AG09309 (cell line): ENCODE data around the gene ERLIN1.

Experiments
- DNase-seq: peaks from one replicate; pipeline ENCODE4 v3.0.0-alpha.2; 2010; ENCODE audit warnings: low read depth
- H3K4me3 ChIP-seq: 2 replicates; pipeline ENCODE4 v1.5.1; 2011; ENCODE audit warnings: mild to moderate bottlenecking, low read depth, low read length, moderate library complexity; ENCODE audit not compliant: control insufficient read depth
- TF ChIP-seq, protein P1 (sequence below): IDR thresholded peaks from 2 replicates; pipeline ENCODE4 v1.5.1; 2011; ENCODE audit warnings: mild to moderate bottlenecking, low read depth, low read length, inconsistent platforms; ENCODE audit not compliant: insufficient read depth, control insufficient read depth; ENCODE audit errors: missing control alignments

The ERLIN1 gene

DNA sequence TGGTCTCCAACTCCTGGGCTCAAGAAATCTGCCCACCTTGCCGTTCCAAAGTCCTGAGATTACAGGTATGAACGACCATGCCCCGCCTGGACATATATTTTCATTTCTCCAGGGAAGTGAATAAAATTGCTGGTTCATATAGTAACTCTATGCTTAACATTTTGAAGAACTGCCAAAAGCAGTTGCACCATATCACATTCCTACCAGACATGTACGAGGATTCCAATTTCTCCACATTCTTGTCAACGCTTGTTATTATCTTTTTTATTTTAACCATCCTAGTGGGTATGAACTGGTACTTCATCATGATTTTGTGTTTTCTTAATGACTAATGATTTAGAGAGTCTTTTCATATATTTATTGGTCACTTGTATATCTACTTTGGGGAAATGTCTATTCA, 82.2 kb downstream of the ERLIN1 start:
- TF ChIP-seq, protein P1, sequence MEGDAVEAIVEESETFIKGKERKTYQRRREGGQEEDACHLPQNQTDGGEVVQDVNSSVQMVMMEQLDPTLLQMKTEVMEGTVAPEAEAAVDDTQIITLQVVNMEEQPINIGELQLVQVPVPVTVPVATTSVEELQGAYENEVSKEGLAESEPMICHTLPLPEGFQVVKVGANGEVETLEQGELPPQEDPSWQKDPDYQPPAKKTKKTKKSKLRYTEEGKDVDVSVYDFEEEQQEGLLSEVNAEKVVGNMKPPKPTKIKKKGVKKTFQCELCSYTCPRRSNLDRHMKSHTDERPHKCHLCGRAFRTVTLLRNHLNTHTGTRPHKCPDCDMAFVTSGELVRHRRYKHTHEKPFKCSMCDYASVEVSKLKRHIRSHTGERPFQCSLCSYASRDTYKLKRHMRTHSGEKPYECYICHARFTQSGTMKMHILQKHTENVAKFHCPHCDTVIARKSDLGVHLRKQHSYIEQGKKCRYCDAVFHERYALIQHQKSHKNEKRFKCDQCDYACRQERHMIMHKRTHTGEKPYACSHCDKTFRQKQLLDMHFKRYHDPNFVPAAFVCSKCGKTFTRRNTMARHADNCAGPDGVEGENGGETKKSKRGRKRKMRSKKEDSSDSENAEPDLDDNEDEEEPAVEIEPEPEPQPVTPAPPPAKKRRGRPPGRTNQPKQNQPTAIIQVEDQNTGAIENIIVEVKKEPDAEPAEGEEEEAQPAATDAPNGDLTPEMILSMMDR, result no peak
- H3K4me3 ChIP-seq, result no peak overlapping the region
- DNase-seq, result no peak

DNA sequence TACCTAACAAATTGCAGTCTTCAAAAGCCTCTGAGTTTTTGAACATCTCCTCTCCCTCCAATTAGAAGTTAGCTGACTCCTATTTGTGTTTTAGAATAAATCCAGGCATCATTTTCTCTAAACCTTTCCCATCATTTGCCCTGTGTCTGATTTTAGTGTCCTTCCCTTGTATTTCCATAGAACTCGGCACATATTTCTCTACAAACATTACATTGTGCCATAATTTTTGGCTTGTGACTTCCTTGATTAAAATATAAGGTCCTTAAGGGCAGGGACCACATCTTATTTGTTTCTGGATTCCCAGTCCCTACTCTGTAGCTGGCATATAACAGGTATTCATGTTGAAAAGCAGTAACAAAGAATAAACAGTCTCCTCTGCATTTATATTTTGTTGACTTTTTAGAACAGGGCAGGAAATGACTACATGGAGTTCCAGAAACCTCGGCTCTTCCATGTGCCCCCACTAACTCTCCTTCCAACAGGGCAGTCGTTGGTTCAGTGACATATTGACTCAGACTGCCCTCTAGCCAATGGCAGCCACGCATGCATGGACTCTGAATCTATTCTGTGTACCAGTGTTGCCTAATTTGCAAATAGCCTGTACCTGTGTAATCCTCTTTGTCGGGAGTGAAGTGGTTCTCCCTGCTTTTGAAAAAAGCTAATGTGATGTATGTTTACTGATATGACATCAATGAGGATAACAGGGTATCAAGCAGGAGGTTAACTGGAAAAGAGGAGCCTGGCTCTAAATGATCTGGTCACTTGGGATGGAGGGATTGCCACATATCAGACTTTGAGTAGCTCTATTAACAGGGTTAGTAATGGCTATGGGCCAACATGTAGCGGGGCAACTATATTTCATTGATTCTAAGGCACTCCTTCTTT, 84.4 kb downstream of the ERLIN1 start:
- no peak for DNase-seq
- TF ChIP-seq, protein P1, result no peak
- no peak overlapping the region for H3K4me3 ChIP-seq

DNA sequence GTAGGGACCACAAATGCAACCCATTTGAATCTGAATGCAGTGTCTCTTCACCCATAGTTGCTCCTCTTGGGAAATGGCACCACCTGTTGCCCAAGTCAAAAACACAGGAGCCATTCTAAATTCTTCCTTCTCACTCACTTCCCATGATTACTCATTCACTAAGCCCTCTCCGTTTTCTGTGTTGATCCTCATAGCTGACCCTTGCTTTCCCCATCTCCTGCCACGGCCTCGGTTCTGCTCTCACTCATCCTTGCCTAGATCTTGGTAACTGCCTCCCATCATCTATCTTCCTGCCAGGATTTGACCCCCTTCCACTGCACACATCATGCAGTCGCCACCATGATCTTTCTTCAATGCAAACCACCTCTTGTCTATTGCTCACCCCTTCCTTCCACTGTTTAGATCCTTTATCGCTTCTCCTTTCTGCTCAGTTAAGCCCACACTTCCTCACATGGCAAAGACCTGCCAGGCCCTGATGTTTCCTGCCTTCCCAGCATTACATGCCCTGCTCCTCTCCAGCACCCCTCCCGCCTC, 85.1 kb downstream of the ERLIN1 start:
- TF ChIP-seq, protein P1, result peak; percentile 43
- no peak overlapping the region for H3K4me3 ChIP-seq
- no peak for DNase-seq
